GM23338 (cell line): ENCODE data around the gene MAGI1. TPM values are rescaled to one million over a fixed set of nuclear protein-coding genes. Genes with fewer than 3 reads are reported as not detected.

Source experiments
- ATAC-seq: fragments of 200-7000 bp; cut with Tn5 transposase; 3 replicates; pipeline ENCODE4 v1.9.1; 2020
- DNase-seq: peaks from one replicate; pipeline ENCODE4 v3.0.0-alpha.2; 2015; ENCODE audit warnings: low spot score
- H2AFZ ChIP-seq: fragments of 200-600 bp; sonication (generic); 2 replicates; pipeline ENCODE4 v1.8.0; 2016; ENCODE audit warnings: antibody characterized with exemption, mild to moderate bottlenecking, moderate library complexity
- H3F3A ChIP-seq: fragments of 200-600 bp; sonication (generic); replicated peaks from 2 replicates; pipeline ENCODE4 v1.8.0; 2017; ENCODE audit warnings: antibody characterized with exemption, mixed run types, low read depth
- H3K27ac ChIP-seq: fragments of 200-600 bp; sonication (generic); 2 replicates; pipeline ENCODE4 v1.6.1; 2016; ENCODE audit warnings: low read depth
- H3K27me3 ChIP-seq: fragments of 200-600 bp; sonication (generic); 2 replicates; pipeline ENCODE4 v1.8.0; 2016; ENCODE audit warnings: mild to moderate bottlenecking, mixed run types, moderate library complexity; ENCODE audit not compliant: insufficient read depth
- H3K36me3 ChIP-seq: fragments of 200-600 bp; sonication (generic); 2 replicates; pipeline ENCODE4 v1.8.0; 2016; ENCODE audit warnings: mild to moderate bottlenecking; ENCODE audit not compliant: insufficient read depth
- H3K4me1 ChIP-seq: fragments of 200-600 bp; sonication (generic); 2 replicates; pipeline ENCODE4 v1.8.0; 2016; ENCODE audit warnings: mild to moderate bottlenecking, moderate library complexity; ENCODE audit not compliant: insufficient read depth
- H3K4me2 ChIP-seq: fragments of 200-600 bp; sonication (generic); 2 replicates; pipeline ENCODE4 v1.7.1; 2017; ENCODE audit warnings: mixed run types
- H3K4me3 ChIP-seq: fragments of 200-600 bp; sonication (generic); 2 replicates; pipeline ENCODE4 v1.6.1; 2016; ENCODE audit warnings: mixed run types
- H3K79me2 ChIP-seq: fragments of 200-600 bp; sonication (generic); replicated peaks from 2 replicates; pipeline ENCODE4 v1.8.0; 2017; ENCODE audit warnings: mild to moderate bottlenecking; ENCODE audit not compliant: insufficient read depth
- H3K9me2 ChIP-seq: fragments of 200-600 bp; sonication (generic); 2 replicates; pipeline ENCODE4 v1.8.0; 2017; ENCODE audit not compliant: insufficient read depth
- H4K20me1 ChIP-seq: fragments of 200-600 bp; sonication (generic); replicated peaks from 2 replicates; pipeline ENCODE4 v1.8.0; 2017; ENCODE audit warnings: mild to moderate bottlenecking; ENCODE audit not compliant: insufficient read depth
- H3K27ac Mint-ChIP-seq: 2 replicates; pipeline ENCODE4 v1.8.0; 2020; ENCODE audit warnings: inconsistent platforms, mild to moderate bottlenecking, moderate library complexity, mixed read lengths
- H3K27me3 Mint-ChIP-seq: 3 replicates; pipeline ENCODE4 v1.8.0; 2022; ENCODE audit warnings: low read depth, mild to moderate bottlenecking, moderate library complexity, mixed read lengths, inconsistent platforms; ENCODE audit not compliant: insufficient read depth, poor library complexity
- H3K36me3 Mint-ChIP-seq: 3 replicates; pipeline ENCODE4 v1.8.0; 2021; ENCODE audit warnings: low read depth, mild to moderate bottlenecking, inconsistent platforms, moderate library complexity, mixed read lengths
- H3K4me1 Mint-ChIP-seq: 3 replicates; pipeline ENCODE4 v1.8.0; 2020; ENCODE audit warnings: mild to moderate bottlenecking, inconsistent platforms, mixed read lengths
- H3K4me3 Mint-ChIP-seq: 3 replicates; pipeline ENCODE4 v1.8.0; 2021; ENCODE audit warnings: moderate library complexity, mild to moderate bottlenecking, inconsistent platforms, mixed read lengths
- H3K9me3 Mint-ChIP-seq: 3 replicates; pipeline ENCODE4 v1.8.0; 2020; ENCODE audit warnings: moderate library complexity, mild to moderate bottlenecking, inconsistent platforms, mixed read lengths
- EZH2 ChIP-seq: fragments of 200-600 bp; sonication (generic); IDR thresholded peaks from one replicate; pipeline ENCODE4 v1.8.0; 2017; ENCODE audit warnings: antibody characterized with exemption, mild to moderate bottlenecking, low read depth; ENCODE audit not compliant: unreplicated experiment
- EZH2phosphoT487 ChIP-seq: fragments of 200-600 bp; sonication (generic); IDR thresholded peaks from one replicate; pipeline ENCODE4 v1.8.1; 2018; ENCODE audit warnings: antibody characterized with exemption; ENCODE audit not compliant: unreplicated experiment
- POLR2AphosphoS5 ChIP-seq: IDR thresholded peaks from 2 replicates; pipeline ENCODE4 v1.6.1; 2016; ENCODE audit warnings: antibody characterized with exemption, low read depth
- STAT1 ChIP-seq: IDR thresholded peaks from one replicate; pipeline ENCODE4 v1.6.1; 2016; ENCODE audit warnings: antibody characterized with exemption; ENCODE audit not compliant: unreplicated experiment
- polyA plus RNA-seq: library from polyadenylated mRNA; unstranded; fragments of >200 nt; fragmentation: Nextera tagmentation; extraction: Ambion mirVana; gene quantifications from 2 replicates; pipeline ENCODE4 v1.2.1, GENCODE V29; 2016
- total RNA-seq: library from RNA; depleted of rRNA; stranded (reverse); fragments of >200 nt; shearing (Covaris generic); gene quantifications from 2 replicates; pipeline ENCODE4 v1.2.3, GENCODE V29; 2014
- TF ChIP-seq, protein P1 (sequence below), 2 experiments: fragments of 200-600 bp in 1 of 2; sonication (generic) in 1 of 2; conservative IDR thresholded peaks; 2 replicates each; pipeline versions ENCODE4 v1.5.1 to v1.6.1; 2016 to 2017; ENCODE audit warnings: antibody characterized with exemption in 2 of 2, low read depth in 2 of 2, mild to moderate bottlenecking in 2 of 2, moderate library complexity in 1 of 2

Gene MAGI1
- total and polyA plus RNA-seq, 2 experiments from 2014 or later, result 27.4 to 71.2 TPM

DNA sequence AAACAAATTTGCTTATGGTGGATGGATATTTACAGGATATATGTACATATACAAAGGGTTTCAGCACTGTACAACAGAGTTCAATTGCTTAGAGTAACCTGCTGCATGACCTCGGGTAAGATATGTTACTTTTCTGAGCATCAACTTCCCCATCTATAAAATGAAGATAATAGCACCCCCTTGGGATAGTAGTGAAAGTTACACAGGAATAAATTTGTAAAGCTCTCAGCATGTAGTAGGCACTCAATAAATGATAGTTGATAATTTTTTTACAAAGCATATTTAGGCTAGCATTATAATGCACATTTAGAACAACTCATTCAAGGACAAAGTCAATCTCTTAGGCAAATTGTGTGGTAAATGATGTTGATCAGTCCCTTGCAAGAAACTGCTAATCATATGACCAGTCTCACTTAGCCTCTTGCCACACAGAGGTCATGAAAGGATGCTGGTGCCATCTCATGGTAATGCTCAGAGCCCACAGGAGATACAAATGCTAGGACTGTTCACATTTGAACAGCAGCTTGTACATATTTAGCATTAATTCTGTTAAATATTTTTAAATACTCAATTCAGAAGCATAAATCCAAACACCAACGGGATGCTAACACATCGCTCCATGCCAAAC, 123.9 kb downstream of the MAGI1 start:
- Mint-ChIP-seq H3K4me1 (peaks cover 17% of the 10 kb centered on the region), H3K27ac (no peak overlapping the region), H3K27me3 (no peaks in the 10 kb centered on the region), H3K9me3 (peaks cover 25% of the 10 kb centered on the region), H3K36me3 (peaks cover 10% of the 10 kb centered on the region), H3K4me3 (no peak overlapping the region)
- no peak overlapping the region for H3K4me3 ChIP-seq
- peaks cover 18% of the 10 kb centered on the region for H3K4me1 ChIP-seq
- H3K79me2 ChIP-seq, result peaks cover 73% of the 10 kb centered on the region
- H2AFZ ChIP-seq, result no peak overlapping the region
- peak; percentile 52 for ATAC-seq
- peak; percentile 41 for DNase-seq
- no peaks in the 10 kb centered on the region for H3F3A ChIP-seq
- no peaks in the 10 kb centered on the region for H3K9me2 ChIP-seq
- H4K20me1 ChIP-seq, result no peaks in the 10 kb centered on the region; the same call in 1 of the 2 replicates
- TF ChIP-seq POLR2AphosphoS5 (no peak), EZH2 (no peak), STAT1 (no peak)
- TF ChIP-seq, protein P1, sequence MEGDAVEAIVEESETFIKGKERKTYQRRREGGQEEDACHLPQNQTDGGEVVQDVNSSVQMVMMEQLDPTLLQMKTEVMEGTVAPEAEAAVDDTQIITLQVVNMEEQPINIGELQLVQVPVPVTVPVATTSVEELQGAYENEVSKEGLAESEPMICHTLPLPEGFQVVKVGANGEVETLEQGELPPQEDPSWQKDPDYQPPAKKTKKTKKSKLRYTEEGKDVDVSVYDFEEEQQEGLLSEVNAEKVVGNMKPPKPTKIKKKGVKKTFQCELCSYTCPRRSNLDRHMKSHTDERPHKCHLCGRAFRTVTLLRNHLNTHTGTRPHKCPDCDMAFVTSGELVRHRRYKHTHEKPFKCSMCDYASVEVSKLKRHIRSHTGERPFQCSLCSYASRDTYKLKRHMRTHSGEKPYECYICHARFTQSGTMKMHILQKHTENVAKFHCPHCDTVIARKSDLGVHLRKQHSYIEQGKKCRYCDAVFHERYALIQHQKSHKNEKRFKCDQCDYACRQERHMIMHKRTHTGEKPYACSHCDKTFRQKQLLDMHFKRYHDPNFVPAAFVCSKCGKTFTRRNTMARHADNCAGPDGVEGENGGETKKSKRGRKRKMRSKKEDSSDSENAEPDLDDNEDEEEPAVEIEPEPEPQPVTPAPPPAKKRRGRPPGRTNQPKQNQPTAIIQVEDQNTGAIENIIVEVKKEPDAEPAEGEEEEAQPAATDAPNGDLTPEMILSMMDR (conservative IDR thresholded peaks at IDR 0.05; ENCODE audit: low read depth in 2 of 2), result peak; percentile 48 to 56
- no peak overlapping the region for H3K27ac ChIP-seq
- no peaks in the 10 kb centered on the region for H3K27me3 ChIP-seq
- H3K36me3 ChIP-seq, result peaks cover 5% of the 10 kb centered on the region; the same call in 1 of the 2 replicates
- H3K4me2 ChIP-seq, result no peak overlapping the region

DNA sequence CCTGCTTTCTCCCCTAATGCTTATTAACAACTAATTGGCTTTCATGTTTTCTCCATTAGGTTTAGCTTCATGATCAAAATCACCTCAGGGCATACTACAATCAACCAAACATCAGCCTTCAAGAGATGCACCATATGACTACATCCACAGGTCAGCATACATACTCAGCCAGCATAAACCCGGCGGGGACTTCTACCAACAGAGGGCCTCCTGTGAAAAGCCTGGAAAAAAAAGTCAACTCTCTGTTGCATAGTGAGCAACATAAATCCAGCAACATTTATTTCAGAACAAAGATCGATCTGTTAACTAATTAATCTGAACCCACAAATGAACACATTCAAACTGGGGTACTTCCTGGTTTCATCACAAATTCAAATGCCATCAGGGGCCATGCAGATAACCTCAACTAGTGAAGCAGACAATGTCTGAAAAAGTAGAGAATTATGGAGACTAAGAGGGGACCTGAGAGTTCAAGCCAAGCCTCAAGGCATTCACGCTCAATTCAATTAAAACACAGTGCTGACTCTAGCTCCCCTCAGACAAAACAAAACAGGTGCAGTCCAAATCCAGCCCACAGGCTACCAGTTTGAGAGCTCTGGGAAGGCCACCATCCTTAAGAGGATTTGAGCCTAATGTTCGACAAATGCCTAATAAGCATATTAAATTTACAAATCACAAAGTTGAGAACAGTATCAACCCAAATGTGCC, 124.5 kb downstream of the MAGI1 start:
- Histone ChIP-seq H3K36me3 (peaks cover 5% of the 10 kb centered on the region; the same call in 1 of the 2 replicates), H3K4me2 (no peak overlapping the region), H3F3A (no peaks in the 10 kb centered on the region), H2AFZ (no peak overlapping the region), H3K79me2 (peaks cover 75% of the 10 kb centered on the region), H3K4me3 (no peak overlapping the region), H3K27ac (peak overlapping the region; percentile 22; the same call in 1 of the 2 replicates), H3K4me1 (peaks cover 18% of the 10 kb centered on the region), H3K27me3 (no peaks in the 10 kb centered on the region), H3K9me2 (no peaks in the 10 kb centered on the region), H4K20me1 (no peaks in the 10 kb centered on the region; the same call in 1 of the 2 replicates)
- DNase-seq (peak; percentile 32), ATAC-seq (peak; percentile 81)
- no peak for TF ChIP-seq EZH2phosphoT487
- TF ChIP-seq, protein P1 (conservative IDR thresholded peaks at IDR 0.05; ENCODE audit: low read depth in 2 of 2), result peak; percentile 18 to 48; a peak in 2 of 4 replicates
- peaks cover 15% of the 10 kb centered on the region for H3K4me1 Mint-ChIP-seq
- no peak overlapping the region for H3K27ac Mint-ChIP-seq
- H3K36me3 Mint-ChIP-seq, result peaks cover 10% of the 10 kb centered on the region
- no peaks in the 10 kb centered on the region for H3K27me3 Mint-ChIP-seq
- H3K9me3 Mint-ChIP-seq, result peaks cover 25% of the 10 kb centered on the region
- no peak overlapping the region for H3K4me3 Mint-ChIP-seq
